NCI-H2029 treated with DMSO at 0.1 percent for 48 hours (cell line): ENCODE data around the gene IFI27L1.
"Not testable (repeated sequence)": the region's sequence is repeated elsewhere in the genome, so short reads cannot be mapped to it uniquely, and the experiment has no call there.

Experiments
- DNase-seq: peaks from one replicate; lab custom pipeline; 2025; lab: John Stamatoyannopoulos, UW

IFI27L1 gene

DNA sequence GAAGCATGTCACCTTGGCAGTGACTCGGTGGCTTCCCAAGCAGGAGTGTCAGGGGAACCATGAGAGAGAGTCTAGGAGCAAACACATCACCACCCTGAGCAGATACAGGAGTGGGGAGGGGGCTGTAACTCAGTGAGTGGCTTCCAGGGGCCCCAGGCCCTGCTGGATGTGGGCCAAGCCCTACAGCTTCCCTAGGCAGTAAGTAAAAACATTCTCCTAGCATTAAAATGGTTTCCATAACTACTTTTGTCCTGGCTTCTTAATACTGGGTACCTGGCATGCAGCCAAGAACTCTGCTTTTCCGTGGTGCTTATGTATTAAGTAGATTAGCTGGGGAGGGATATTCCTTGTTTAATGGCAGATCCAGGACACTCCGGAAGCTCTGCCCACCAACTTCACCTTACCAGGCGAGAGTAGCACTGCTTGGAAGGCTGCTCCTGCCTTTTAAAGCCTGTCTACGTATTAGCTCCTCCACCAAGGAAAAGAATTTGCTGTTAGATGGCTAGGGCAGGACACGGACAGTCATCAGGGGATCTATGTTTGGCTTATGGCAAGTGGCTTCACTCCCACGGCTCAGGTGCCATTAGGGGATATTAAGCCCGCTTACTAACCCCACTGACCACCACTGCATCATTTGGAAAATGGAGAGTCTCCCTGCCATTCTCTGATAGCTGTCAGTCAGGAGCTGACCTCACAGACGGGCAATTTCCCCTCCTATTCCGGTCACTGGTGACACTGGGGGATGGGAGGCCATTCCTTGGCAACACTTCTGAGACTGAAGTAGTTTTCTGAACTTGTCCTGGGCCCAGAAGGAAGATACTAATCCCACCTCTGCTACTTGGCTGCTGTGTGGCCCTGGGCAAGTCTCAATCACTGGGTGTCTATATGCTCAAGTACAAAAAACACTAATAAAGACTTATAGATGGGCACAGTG is 32.2 kb upstream of the IFI27L1 start:
- DNase-seq: no peak

DNA sequence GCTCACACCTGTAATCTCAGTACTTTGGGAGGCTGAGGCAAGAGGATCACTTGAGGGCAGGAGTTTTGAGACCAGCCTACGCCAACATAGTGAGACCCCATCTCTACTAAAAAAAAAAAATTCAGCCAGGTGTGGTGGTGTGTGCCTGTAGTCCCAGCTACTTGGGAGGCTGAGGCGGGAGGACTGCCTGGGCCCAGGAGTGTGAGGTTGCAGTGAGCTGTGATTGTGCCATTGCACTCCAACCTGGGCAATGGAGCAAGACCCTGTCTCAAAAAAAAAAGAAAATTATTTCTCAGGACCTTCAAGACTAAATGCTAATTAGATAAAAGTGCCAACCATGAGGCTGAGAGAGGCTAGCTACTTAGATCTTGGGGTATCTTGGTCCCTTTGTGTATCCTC is 31.5 kb upstream of the IFI27L1 start:
- no peak for DNase-seq

DNA sequence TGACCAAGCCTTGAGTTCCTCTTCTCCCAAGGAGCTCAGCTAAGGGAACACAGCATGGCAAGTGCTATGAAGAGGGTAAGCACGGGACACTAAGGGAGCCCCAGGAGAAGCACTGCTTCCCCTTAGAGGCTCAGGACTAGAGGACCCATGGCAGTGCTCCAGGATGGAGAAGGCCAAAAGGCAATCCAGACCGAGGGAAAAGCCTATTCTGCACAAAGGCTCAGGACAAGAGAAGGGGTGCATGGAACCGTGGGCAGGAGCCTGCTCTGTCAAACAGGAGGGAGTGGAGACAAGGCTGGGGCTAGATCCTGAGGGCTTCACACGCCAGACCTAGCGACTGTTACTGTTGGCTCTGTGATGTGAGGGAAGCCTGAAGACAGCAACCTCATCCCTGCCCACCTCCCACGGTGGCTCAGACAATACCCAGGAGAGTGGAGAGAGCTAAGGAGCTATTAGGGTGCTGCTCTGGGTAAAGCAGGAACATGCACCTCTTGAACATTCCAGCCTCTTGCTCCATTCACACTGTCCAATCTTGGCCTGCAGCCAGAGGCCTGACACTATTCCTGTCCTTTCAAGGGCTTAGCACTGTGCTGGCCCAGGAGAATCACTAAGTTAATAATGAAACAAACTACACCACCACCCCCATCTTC is 30.8 kb upstream of the IFI27L1 start:
- no peak for DNase-seq

DNA sequence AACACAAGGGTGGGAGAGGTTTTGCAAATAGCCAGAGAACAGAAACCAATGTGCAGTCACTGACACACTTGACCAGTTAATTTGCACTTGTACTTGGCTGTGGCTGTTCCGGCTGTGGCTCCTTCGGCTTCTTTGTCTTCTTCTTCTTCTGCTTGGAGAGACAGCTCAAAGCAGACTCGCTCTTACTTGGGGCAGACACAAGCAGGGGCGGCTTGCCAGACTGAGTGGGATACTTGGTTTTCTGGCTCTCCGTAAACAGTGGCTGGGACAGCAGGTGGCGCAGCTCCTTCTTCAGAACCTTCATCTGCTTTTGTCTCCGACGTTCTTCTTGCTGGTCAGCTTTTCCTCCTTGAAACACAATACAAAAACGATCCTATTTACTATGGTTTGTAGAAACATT is 30.0 kb upstream of the IFI27L1 start:
- DNase-seq: no peak

DNA sequence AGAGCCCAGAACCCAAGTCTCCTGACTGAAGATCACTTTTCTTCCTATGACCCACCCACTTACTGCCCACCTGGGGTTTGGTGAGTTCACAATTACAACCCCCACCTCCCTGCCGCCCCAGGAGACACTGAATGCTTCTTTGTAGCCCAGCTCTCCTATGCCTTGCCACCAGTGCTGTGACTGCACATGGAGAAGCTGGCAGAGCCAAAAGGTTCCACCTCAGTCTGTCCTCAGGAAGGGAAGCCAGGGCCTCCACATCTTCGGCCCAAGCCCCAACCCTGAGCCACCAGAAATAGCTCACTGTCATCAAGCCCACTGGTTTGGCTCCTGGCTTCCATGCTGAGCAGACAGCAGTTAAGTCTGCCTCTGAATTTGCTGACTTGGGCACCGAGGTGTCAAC is 29.3 kb upstream of the IFI27L1 start:
- DNase-seq: no peak

DNA sequence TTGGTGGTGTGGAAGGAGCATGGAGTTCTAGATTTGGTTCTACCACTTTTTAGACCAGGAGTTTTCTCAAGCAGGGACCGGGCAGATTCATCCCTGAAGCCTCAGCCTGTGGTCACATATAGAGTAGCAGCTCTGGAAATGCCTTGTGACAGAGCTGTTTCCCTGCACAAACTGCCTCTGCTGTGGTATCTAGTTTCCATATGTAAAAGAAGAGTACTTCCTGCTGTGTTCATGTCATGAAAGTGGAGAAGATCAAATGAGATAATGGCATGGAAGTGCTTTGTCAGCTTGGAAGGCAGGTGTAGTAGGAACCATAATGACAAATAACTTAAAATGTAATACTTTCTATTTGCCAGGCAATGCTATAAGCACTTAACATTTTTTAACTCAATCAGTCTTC is 28.9 kb upstream of the IFI27L1 start:
- no peak for DNase-seq

DNA sequence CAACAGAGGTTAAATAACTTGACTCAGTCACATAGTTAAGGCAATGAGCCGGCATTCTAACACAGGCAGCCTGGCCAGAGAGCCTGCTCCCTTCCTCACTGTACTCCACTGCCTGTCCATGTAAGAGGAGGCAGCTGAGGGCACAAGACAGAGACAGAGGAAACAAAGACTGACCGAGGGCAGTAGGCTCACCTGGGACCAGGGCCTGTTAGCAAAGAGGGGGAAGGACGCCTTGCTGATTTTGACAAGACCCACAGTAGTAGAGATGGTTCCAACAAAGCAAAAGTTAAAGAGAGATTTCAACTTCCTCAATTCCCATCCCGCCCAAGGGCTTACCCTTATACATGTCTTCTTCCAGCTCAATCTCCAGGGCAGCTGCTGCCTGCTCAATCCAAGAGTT is 28.4 kb upstream of the IFI27L1 start:
- no peak for DNase-seq

DNA sequence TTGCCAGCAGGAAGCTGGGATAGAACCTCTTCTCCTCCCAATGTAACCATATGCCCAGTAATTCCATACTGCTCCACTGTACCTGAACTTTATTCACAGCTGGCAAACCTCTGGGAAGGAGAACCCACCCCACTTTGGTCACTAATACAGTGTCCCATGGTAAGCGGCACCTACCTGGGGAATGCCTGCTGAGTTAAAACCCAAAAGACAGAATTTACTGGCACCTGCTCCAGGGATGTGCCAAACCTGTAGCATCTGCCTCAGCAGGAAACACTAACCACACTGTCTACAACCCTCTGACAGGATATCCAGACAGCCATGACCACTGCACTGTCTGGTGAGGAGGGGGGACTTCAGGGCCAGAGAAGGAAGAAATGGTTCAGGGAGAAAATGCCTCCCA is 26.7 kb upstream of the IFI27L1 start:
- no peak for DNase-seq

DNA sequence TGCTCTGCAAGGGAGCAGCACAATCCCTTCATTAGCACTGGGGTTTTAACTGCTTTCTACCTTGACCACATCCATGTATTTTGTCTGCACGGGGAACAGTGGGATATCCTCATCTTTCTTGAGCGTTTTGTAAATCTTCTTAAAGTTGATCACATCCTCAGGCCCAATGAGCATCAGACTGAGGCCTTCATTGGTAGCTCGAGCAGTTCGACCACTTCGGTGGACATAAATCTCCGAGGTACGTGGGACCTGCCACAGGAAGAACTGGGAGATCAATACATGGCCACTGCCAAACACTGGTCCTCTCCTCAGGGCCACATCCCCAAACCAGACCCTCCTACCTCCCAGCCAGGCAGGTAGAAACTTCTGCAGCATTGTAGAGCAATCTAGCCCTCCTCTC is 26.2 kb upstream of the IFI27L1 start:
- no peak for DNase-seq

DNA sequence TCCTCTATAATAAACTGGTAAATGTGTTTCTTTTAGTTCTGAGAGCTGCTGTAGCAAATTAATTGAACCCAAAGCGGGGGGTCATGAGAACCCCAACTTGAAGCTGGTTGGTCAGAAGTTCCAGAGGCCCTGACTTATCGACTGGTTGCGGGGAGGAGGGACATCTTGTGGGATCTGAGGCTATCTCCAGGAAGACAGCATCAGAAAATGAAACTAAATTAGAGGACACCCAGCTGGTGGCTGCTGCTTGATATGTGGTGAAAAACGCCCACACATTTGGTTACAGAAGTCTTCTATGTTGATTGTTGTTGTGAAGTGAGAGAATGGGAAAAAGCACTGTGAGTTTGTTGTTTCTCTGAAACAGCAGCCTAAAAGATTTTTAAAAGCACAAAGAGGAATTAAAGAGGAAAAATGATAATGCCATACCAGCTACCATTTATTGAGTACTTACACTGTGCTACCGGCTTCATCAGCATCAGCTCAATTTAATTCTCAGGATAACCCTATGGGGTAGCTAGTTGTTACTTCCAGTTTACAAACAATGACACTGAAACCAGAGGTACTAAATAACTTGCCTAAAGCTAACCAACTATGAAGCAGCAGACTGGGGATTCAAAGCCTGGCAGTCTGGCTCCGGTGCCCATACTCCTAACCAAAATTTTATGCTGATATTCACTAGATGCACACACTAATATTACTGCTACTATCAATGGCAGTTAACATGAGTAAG is 24.4 kb upstream of the IFI27L1 start:
- DNase-seq: no peak

DNA sequence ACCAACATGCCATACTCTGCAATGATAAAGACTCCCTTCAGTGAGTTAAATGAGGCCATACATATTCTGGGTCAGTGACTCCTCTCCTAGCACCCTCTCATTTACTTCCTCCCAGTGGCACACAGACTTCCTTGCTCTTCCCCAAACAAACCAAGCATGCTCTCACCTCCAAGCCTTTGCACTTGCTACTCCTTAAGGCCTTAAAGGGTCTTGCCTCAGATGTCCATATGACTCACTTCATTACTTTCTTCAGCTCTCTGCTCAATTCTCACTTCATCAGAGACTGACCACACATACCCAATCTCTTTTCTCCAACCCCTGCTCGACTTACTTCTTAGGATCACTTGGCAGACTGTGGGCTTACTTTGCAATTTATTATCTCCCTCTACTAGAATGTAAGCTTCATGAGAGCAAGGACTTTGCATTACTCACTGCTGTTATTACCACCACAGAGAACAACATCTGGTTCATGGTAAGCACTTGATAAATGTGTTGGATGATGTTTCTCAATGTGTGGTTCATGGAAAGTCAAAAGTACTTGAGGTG is 22.9 kb upstream of the IFI27L1 start:
- DNase-seq: no peak

DNA sequence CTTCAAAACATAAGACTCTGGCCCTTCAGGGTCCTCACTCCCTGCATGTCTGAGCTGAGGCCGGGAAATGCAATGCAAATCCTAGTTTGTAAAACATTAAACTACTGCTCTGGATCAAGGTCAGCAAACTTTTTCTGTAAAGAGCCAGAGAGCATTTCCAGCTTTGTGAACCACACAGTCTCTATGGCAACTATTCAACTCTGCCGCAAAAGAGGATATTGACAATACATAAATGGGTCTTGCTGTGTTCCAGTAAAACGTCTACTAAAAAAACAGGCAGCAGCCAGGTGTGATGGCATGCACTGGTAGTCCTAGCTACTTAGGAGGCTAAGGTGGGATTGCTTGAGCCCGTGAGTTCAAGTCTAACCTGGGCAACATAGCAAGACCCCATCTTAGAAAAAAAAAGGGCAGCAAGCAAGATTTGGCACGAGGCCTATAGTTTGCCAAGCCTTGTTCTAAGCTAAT is 22.4 kb upstream of the IFI27L1 start:
- no peak for DNase-seq

DNA sequence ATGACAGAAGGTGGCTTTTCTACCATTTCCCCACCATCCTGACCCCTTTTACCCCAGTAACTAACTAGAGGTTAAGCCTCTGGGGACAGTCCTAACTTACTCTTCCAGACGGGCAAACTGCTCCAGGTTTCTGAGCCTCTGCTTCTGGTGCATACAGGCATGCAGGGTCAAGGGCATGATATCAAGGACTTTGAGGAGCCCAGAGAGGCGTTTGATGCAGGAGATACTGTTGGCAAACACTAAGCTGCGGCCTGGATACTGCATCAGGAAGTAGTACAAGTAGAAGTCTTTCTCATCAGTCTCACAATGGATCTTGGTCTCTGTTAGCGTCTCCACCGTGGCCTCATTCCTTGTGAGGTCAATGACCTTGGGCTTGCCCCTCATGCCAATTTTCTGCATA is 21.1 kb upstream of the IFI27L1 start:
- no peak for DNase-seq

DNA sequence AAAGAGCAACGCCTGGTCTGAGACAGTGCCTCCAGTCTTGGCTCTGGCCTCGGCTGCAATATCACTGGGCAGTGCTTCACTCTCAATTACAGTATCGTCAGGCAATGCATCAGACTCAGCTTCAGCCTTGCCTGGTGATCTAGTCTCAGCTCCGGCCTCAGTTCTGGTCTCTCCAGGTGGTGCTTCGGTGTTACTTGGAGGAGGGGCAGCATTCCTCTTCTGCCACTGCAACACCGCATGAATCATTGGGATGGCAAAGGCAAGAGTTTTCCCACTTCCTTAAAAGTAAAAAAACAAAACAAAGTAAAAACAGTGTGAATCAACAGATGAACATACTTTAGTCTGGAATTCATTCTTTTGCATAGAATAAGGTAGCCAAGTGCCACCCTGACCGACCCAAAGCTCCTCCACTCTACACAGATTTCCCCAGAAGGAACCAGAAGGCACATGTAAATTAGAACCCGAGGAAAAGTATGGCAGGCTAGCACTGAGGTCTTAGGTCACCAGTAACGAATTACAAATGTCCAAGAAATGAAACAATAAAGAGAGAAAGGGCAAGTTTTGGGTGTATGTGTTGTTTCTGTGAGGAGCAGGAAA is 18.7 kb upstream of the IFI27L1 start:
- no peak for DNase-seq

DNA sequence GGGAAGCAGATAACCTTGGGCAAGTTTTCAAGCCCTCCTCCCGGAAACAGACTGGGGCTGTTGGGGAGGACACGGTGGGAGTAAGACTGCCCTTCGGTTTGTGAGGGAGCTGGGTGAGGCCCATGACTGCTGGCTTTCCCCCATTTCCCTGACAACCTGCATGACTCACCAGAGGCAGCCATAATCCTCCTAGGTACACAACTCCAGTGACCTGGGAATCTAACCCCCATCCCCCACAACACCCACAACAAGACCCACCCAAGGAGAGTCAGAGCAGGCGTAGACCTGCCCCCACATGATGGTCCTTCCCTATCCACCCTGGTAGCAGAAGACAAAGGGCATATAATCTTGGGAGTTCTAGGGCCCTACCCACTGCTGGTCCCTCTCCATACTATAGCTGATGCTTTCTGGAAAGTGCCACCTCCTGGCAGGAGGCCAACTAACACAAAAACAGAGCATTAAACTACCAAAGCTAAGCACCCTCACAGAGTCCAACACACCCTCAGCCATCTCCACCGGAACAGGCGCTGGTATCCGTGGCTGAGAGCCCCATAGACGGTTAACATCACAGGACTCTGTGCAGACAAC is 14.9 kb upstream of the IFI27L1 start:
- DNase-seq: no peak

DNA sequence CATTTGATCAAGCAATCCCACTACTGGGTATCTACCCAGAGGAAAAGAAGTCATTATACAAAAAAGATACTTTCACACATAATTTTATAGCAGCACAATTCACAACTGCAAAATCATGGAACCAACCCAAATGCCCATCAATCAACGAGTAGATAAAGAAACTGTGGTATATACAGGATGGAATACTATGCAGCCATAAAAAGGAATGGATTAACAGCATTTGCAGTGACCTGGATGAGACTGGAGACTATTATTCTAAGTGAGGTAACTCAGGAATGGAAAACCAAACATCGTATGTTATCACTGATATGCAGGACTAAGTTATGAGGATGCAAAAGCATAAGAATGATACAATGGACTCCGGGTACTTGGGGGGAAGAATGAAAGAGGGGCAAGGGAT is 9.0 kb upstream of the IFI27L1 start:
- not testable (repeated sequence) for DNase-seq

DNA sequence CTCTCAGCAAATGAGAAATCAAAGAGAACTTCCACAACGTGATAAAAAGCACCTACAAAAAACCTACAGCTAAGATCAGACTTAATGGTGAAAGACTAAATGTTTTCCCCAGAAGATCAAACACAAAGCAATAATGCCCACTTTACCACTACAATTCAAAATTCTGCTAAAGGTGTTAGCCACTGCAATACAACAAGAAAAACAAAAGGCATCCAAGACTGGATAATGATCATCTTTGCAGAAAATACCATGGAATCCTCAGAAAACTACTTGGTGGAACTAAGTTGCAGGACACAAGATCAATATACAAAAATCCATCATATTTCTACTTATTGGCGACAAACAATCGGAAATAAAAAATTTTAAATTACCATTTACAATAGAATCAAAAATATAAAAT is 6.6 kb upstream of the IFI27L1 start:
- no peak for DNase-seq

DNA sequence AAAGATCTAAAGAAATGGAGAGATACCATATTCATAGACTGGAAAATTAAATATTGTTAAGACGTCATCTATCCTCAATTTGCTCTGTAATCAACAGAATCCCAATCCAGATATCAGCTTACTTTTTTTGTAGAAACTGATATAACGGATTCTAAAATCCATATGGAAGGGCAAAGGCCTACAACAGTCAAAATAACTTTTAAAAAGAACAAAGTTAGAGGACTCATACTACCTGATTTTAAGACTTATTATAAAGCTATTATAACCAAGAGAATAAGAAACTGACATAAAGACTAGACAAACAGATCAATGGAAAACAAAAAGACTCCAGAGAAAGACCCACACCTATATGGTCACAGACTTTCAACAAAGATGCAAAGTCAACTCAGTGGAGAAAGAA is 6.1 kb upstream of the IFI27L1 start:
- DNase-seq: no peak

DNA sequence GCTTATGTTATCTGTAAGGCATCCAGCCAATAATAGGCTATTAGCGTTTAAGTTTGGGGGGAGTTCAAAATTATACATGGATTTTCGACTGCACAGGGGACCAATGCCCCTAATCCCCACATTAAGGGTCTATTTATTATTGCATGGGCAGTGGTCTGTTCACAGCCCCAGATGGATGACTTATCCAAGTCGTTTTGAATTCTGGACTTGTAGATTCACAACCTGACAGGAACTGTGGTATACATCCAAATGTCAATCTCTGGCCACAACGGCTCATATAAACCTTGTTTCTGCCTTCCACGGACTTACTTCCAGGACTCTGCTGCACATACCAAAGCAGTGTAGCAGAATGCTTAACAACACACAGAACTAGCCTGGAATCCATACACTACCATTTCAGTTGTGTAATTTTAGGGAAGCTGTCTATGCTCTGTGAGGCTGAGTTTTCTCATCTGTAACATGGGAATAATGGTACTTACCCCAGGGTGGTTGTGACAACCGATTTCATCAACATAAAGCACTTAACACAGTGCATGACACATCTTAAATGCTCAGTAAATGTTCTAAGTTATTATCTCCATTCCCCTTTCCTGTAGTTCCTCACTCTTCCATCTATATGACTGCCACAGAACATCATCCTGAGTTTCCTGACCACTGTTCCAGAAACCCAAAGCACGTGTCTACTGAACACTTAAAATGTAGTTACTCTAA is 3.8 kb upstream of the IFI27L1 start:
- no peak for DNase-seq

DNA sequence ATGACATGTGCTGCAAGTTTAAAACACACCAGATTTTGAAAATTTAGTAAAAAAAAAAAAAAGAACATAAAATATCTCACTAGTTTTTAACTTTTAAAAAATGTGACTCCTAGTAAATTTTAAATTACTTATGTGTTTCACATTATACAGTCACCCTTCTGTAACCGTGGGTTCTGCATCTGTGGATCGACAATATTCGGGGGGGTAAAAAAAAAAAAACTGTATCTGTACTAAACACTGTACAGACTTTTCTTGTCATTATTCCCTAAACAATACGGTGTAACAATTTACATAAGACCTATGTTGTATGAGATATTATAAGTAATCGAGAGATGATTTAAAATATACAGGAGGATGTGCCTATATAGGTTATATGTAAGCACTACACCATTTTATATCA is 3.3 kb upstream of the IFI27L1 start:
- DNase-seq: no peak
